Motor neuron (in vitro differentiated cells): ENCODE data around the gene DGKG. TPM values are rescaled to one million over a fixed set of nuclear protein-coding genes. Genes with fewer than 3 reads are reported as not detected.

Experiments used
- ATAC-seq, 8 experiments: fragments of 200-7000 bp; cut with Tn5 transposase; replicated peaks in 6 of 8; 2 replicates each; pipeline ENCODE4 v1.8.0; 2021; ENCODE audit warnings: mild to moderate bottlenecking in 8 of 8, moderate library complexity in 8 of 8
- H3K27ac ChIP-seq, 2 donors: fragments of 250-450 bp; sonication (Bioruptor Pico); 2 replicates each; pipeline ENCODE4 v1.9.0; 2021; ENCODE audit warnings: antibody characterized with exemption in 2 of 2, mild to moderate bottlenecking in 2 of 2, moderate library complexity in 1 of 2
- H3K4me1 ChIP-seq, 2 donors: fragments of 250-450 bp; sonication (Bioruptor Pico); replicated peaks in 1 of 2; 2 replicates each; pipeline ENCODE4 v1.6.1; 2021; ENCODE audit warnings: antibody characterized with exemption in 2 of 2, mild to moderate bottlenecking in 2 of 2, moderate library complexity in 1 of 2
- H3K4me3 ChIP-seq, 5 donors: fragments of 250-450 bp; sonication (Bioruptor Pico); 2 replicates each; pipeline ENCODE4 v1.9.0; 2021; ENCODE audit warnings: antibody characterized with exemption in 5 of 5, mild to moderate bottlenecking in 5 of 5, moderate library complexity in 4 of 5
- WGBS, 10 experiments: fragments of 450-650 bp; shearing (Covaris generic); methylation state at CpG; one replicate each; pipeline ENCODE4 v1.0.0; 2022; 5-methylcytosine and 5-hydroxymethylcytosine counted together
- in situ Hi-C, 9 experiments: fragments of 400-800 bp; cut with MboI; loops; one replicate each; pipeline ENCODE4 v1.15.0; 2021; ENCODE audit warnings: low sequenced_read_pairs in 9 of 9, low pct_unique_long_range_greater_than_20kb in 2 of 9; ENCODE audit not compliant: unreplicated experiment in 9 of 9
- total RNA-seq, 8 experiments: library from RNA; unstranded; fragments of 300-600 nt; gene quantifications; 2 replicates each; pipeline versions ENCODE4 v1.2.3 to v1.2.4, GENCODE V29; 2022

Gene DGKG
- total RNA-seq, 8 experiments from 2014 or later, result 0.05 to 3.1 (median 0.66) TPM; not detected in 1

GRCh38 chr3:186138272-186138981 lies 223.6 kb downstream of the DGKG start:
- peaks cover 0 to 6% of the 10 kb centered on the region in 2 donors for H3K4me1 ChIP-seq
- peak in 1 of 8 experiments; percentile 89 for ATAC-seq
- WGBS, 10 experiments, result 30 to 100% (median 59%) methylated on average over 1 to 8 of the region's 12 CpGs; no CpG with 5 or more reads in 3 of the 10 experiments
- H3K4me3 ChIP-seq, result no peak overlapping the region
- no peak overlapping the region for H3K27ac ChIP-seq
- in situ Hi-C loops, result no loop called here

DNA sequence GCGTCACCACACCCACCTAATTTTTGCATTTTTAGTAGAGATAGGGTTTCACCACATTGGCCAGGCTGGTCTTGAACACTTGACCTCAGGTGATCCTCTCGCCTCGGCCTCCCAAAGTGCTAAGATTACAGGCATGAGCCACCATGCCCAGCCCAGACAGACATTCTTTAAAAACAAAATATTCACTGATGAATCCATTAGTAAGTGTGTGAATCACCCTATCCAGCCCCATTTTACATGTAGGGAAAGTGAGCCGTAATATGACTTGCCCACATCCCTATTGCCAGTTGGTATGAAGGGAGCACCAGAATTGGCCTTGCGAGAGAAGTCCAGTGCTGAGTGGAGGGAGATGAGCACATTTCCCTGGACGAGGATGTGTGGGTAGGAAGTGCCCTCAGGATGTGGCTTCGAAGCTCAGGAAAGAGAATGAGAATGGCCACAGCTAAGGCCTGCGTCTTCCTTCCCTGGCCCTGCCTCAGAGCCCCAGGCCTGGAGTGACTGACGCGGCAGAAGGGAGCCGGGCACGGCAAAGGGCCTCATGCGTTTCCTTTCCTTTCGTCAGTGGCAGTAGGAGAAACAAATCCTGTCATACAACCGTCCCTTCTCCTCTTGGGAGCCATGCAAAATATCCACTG lies 224.9 kb downstream of the DGKG start:
- no peak overlapping the region for H3K27ac ChIP-seq
- 76 to 100% (median 91%) methylated on average over 1 to 15 of the region's 15 CpGs; no CpG with 5 or more reads in 3 of the 10 experiments for WGBS, 10 experiments
- in situ Hi-C loops, result no loop called here
- no peak for ATAC-seq
- H3K4me1 ChIP-seq, result peaks cover 0 to 10% of the 10 kb centered on the region in 2 donors
- H3K4me3 ChIP-seq, result no peak overlapping the region

DNA sequence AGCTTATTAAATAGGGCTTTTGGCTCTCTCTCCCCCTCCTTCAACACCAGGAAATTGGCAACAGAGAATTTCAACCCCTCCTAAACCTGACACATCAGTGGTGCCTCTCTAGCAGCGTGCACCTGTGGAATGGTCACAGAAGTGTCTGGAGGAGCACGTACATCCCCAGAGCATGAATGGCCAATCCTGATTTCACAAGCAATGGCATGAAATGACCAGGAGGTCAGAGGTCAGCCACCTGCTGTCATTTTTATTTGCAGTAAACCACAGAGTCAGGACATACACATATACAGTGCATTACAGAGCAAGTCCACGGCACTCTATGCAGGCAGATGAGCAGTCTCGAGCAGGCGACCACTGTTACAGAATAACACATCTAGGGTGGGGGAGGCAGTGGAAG lies 228.1 kb downstream of the DGKG start:
- in situ Hi-C loops, result no loop called here
- peaks cover 0 to 10% of the 10 kb centered on the region in 2 donors for H3K4me1 ChIP-seq
- no peak for ATAC-seq
- H3K27ac ChIP-seq, result no peak overlapping the region
- H3K4me3 ChIP-seq, result no peak overlapping the region
- WGBS, 10 experiments, result 50 to 90% (median 85%) methylated on average over 1 to 2 of the region's 5 CpGs; no CpG with 5 or more reads in 7 of the 10 experiments

GRCh38 chr3:186132487-186132886 lies 229.5 kb downstream of the DGKG start:
- WGBS, 10 experiments, result 40 to 88% (median 82%) methylated on average over 1 of the region's 2 CpGs; no CpG with 5 or more reads in 4 of the 10 experiments
- H3K4me3 ChIP-seq, result no peak overlapping the region
- ATAC-seq, result no peak
- peaks cover 0 to 10% of the 10 kb centered on the region in 2 donors for H3K4me1 ChIP-seq
- in situ Hi-C loops, result no loop called here
- H3K27ac ChIP-seq, result no peak overlapping the region

DNA sequence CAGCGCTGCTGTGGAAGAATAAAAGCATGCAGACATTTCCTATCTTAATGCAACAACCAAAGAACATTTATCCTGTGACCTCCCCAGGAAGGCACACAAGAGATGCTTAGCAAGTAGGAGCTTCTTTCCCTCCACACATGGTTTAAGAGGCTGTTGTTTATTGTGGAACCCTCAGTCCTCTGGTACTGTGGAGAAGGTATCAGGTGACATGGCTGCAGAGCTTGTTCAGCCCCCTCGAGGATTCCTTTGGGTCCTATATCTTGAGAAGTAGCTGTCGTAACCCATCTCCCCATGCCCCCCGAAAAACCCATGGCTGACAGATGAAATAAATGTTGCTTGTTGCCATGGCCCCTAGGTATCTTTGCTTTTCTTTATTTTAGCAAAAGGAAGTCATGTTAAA lies 232.8 kb downstream of the DGKG start:
- 0 to 93% (median 75%) methylated on average over 1 to 4 of the region's 4 CpGs; no CpG with 5 or more reads in 2 of the 10 experiments for WGBS, 10 experiments
- no peak overlapping the region for H3K4me3 ChIP-seq
- in situ Hi-C loops, result no loop called here
- H3K4me1 ChIP-seq, result peaks cover 0 to 10% of the 10 kb centered on the region in 2 donors
- no peak overlapping the region for H3K27ac ChIP-seq
- no peak for ATAC-seq

DNA sequence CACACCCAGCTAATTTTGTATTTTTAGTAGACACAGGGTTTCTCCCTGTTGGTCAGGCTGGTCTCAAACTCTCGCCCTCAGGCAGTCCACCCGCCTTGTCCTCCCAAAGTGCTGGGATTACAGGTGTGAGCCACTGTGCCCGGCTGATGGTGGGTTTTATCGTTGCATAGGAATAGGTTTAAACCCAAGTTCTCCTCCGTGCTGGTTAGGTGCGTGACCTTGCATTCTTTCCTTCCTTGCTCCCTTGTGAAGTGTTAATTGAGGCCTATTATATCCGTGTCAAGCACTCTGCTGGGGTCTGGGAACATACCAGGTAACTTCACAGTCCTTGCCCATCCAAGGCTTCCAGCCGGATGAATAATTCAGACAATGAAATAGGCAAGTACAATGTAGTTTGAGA lies 233.9 kb downstream of the DGKG start:
- Histone ChIP-seq H3K4me1 (peaks cover 0 to 7% of the 10 kb centered on the region in 2 donors), H3K27ac (no peak overlapping the region), H3K4me3 (no peak overlapping the region)
- 33 to 100% (median 59%) methylated on average over 1 to 7 of the region's 8 CpGs for WGBS, 10 experiments
- in situ Hi-C loops, result no loop called here
- ATAC-seq, result no peak

DNA sequence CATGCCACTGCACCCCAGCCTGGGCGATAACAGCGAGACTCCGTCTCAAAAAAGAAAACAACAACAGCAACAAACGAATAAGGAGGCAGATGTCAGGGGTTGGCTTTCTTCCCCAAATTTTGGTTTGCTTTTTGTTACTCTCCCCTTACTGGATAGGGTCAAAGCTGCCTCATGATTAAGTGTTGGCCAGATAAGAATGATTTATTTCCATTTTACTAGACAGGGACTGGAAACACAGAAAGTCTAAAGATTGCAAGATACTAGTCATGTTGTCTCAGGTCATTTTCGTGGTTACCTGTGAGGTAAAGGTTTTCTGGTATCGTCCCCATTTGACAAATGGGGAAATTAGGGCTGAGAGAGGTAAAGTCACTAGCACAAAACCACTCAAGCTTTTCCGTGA lies 234.6 kb downstream of the DGKG start:
- Histone ChIP-seq H3K4me3 (no peak overlapping the region), H3K27ac (no peak overlapping the region), H3K4me1 (peaks cover 0 to 6% of the 10 kb centered on the region in 2 donors)
- ATAC-seq, result no peak
- WGBS, 10 experiments, result 50 to 96% (median 83%) methylated on average over 1 to 7 of the region's 7 CpGs; no CpG with 5 or more reads in 1 of the 10 experiments
- in situ Hi-C loops, result no loop called here

- peaks cover 0 to 6% of the 10 kb centered on the region in 2 donors for H3K4me1 ChIP-seq
- 50 to 94% (median 75%) methylated on average over 1 to 2 of the region's 2 CpGs; no CpG with 5 or more reads in 3 of the 10 experiments for WGBS, 10 experiments
Measured at GRCh38 chr3:186125118-186125517, 236.9 kb downstream of the DGKG start.

DNA sequence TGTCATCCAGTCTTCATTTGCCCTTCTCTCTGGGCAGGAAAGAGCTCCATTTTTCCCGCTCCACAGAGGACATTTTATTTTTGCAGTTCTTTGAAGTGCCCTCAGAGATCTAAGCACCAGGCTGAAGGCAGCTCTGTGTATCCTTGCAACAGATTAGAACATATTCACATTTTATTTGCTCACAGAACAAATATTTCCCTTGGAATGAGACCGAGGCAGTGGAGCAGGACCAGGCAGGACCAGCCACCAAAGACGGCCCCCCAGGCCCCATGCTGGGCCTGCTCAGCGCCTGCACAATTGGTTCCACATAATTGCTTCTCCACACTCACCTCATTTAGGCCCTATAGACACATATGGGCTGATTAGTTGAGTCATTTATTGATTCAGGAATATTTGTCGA lies 237.4 kb downstream of the DGKG start:
- in situ Hi-C loops, result loop anchor here in 1 of 9 experiments (25.0 kb wide), 1 partner anchor 137 kb away; no protein-coding TSS in a partner anchor

More at GRCh38 chr3:186125118-186125517, 236.9 kb downstream of the DGKG start:
- ATAC-seq, result no peak
- in situ Hi-C loops, result no loop called here
- Histone ChIP-seq H3K4me3 (no peak overlapping the region), H3K27ac (no peak overlapping the region)

GRCh38 chr3:186123012-186123411 lies 239.0 kb downstream of the DGKG start:
- Histone ChIP-seq H3K4me1 (peaks cover 0 to 6% of the 10 kb centered on the region in 2 donors), H3K27ac (no peak overlapping the region), H3K4me3 (no peak overlapping the region)
- whole genome bisulfite sequencing, 10 experiments, result 6 to 88% (median 64%) methylated on average over 1 to 5 of the region's 5 CpGs; no CpG with 5 or more reads in 2 of the 10 experiments
- no peak for ATAC-seq
- in situ Hi-C loops, result loop anchor here in 1 of 9 experiments (25.0 kb wide), 1 partner anchor 136 kb away; no protein-coding TSS in a partner anchor

More for the DNA sequence above, 237.4 kb downstream of the DGKG start:
- Histone ChIP-seq H3K27ac (no peak overlapping the region), H3K4me3 (no peak overlapping the region), H3K4me1 (peaks cover 0 to 6% of the 10 kb centered on the region in 2 donors)
- ATAC-seq, result peak in 2 of 8 experiments; percentile 23 to 61
- 39 to 100% (median 70%) methylated on average over 1 to 4 of the region's 5 CpGs; no CpG with 5 or more reads in 3 of the 10 experiments for WGBS, 10 experiments

- peak in 1 of 8 experiments; percentile 69 for ATAC-seq
- 0 to 86% (median 60%) methylated on average over 1 of the region's 2 CpGs; no CpG with 5 or more reads in 7 of the 10 experiments for WGBS, 10 experiments
- Histone ChIP-seq H3K27ac (no peak overlapping the region), H3K4me3 (no peak overlapping the region), H3K4me1 (peaks cover 0 to 6% of the 10 kb centered on the region in 2 donors)
- in situ Hi-C loops, result loop anchor here in 1 of 9 experiments (25.0 kb wide), 1 partner anchor 135 kb away; no protein-coding TSS in a partner anchor
Measured at GRCh38 chr3:186121968-186122367, 240.1 kb downstream of the DGKG start.

- ATAC-seq, result peak in 1 of 8 experiments; percentile 14
- Histone ChIP-seq H3K4me3 (no peak overlapping the region), H3K27ac (no peak overlapping the region), H3K4me1 (peaks cover 0 to 6% of the 10 kb centered on the region in 2 donors)
- 10 to 92% (median 83%) methylated on average over 1 to 5 of the region's 6 CpGs; no CpG with 5 or more reads in 2 of the 10 experiments for WGBS, 10 experiments
- in situ Hi-C loops, result loop anchor here in 1 of 9 experiments (25.0 kb wide), 1 partner anchor 134 kb away; no protein-coding TSS in a partner anchor
Measured at GRCh38 chr3:186121278-186121677, 240.8 kb downstream of the DGKG start.

DNA sequence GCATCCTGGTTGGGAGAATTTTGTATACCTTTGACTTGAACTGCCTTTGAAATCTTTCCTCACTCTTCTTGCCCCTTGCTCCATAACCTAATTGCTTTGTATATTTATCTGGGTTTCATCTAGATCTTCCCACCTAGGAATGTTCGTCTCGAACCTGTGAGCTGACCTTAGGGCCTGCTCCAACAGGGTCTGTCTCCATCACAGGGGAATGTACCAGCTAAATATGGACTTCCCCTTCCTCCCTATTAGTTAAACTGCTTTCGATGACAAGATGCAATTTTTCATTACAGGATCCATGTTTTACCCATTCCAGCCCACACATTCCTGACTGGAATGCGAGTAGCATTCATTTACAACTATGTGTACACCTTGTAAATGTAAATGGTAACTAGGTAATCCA lies 242.5 kb downstream of the DGKG start:
- Histone ChIP-seq H3K4me3 (no peak overlapping the region), H3K4me1 (peaks cover 0 to 6% of the 10 kb centered on the region in 2 donors), H3K27ac (no peak overlapping the region)
- ATAC-seq, result peak in 1 of 8 experiments; percentile 48
- 13 to 100% (median 62%) methylated on average over 1 to 4 of the region's 4 CpGs; no CpG with 5 or more reads in 1 of the 10 experiments for WGBS, 10 experiments
- in situ Hi-C loops, result loop anchor here in 1 of 9 experiments (25.0 kb wide), 1 partner anchor 132 kb away; no protein-coding TSS in a partner anchor
